DOHH2 (cell line): ENCODE results near the gene KRTDAP.

ENCODE experiments used
- H3F3A ChIP-seq: fragments of 200-600 bp; sonication (generic), shearing (Covaris generic); 2 replicates; pipeline ENCODE4 v1.6.0; 2016; ENCODE audit warnings: antibody characterized with exemption, mild to moderate bottlenecking; ENCODE audit not compliant: control insufficient read depth, insufficient read depth
- H3K27ac ChIP-seq: fragments of 200-600 bp; sonication (generic); 2 replicates; pipeline ENCODE4 v1.5.1; 2014; ENCODE audit warnings: low read depth, mild to moderate bottlenecking, low read length, moderate library complexity
- H3K27me3 ChIP-seq: fragments of 200-600 bp; sonication (generic); 2 replicates; pipeline ENCODE4 v1.6.1; 2014; ENCODE audit warnings: mild to moderate bottlenecking, low read length, mixed read lengths; ENCODE audit not compliant: control insufficient read depth
- H3K36me3 ChIP-seq: fragments of 200-600 bp; sonication (generic); 2 replicates; pipeline ENCODE4 v1.6.1; 2014; ENCODE audit warnings: mild to moderate bottlenecking, low read length, moderate library complexity, mixed read lengths; ENCODE audit not compliant: control insufficient read depth
- H3K4me1 ChIP-seq: fragments of 200-600 bp; sonication (generic); 2 replicates; pipeline ENCODE4 v1.6.1; 2014; ENCODE audit warnings: mild to moderate bottlenecking, low read length, mixed read lengths; ENCODE audit not compliant: control insufficient read depth
- H3K4me2 ChIP-seq: fragments of 200-600 bp; sonication (generic); 2 replicates; pipeline ENCODE4 v1.6.0; 2014; ENCODE audit warnings: mild to moderate bottlenecking, low read length, moderate library complexity
- H3K4me3 ChIP-seq: fragments of 200-600 bp; sonication (generic); 2 replicates; pipeline ENCODE4 v1.5.1; 2014; ENCODE audit warnings: mild to moderate bottlenecking, low read length, mixed read lengths
- H3K79me2 ChIP-seq: fragments of 200-600 bp; sonication (generic); 2 replicates; pipeline ENCODE4 v1.6.1; 2014; ENCODE audit warnings: mild to moderate bottlenecking, low read length, mixed read lengths; ENCODE audit not compliant: control insufficient read depth
- H3K9me2 ChIP-seq: fragments of 200-600 bp; sonication (generic); replicated peaks from 2 replicates; pipeline ENCODE4 v1.6.1; 2014; ENCODE audit warnings: mild to moderate bottlenecking, low read length, mixed read lengths; ENCODE audit not compliant: control insufficient read depth
- H3K9me3 ChIP-seq: fragments of 200-600 bp; sonication (generic); 2 replicates; pipeline ENCODE4 v1.6.1; 2014; ENCODE audit warnings: antibody characterized with exemption, low read length, mixed read lengths; ENCODE audit not compliant: control insufficient read depth, insufficient read depth
- H4K20me1 ChIP-seq: fragments of 200-600 bp; sonication (generic); 2 replicates; pipeline ENCODE4 v1.6.0; 2014; ENCODE audit warnings: low read depth, mild to moderate bottlenecking, antibody characterized with exemption, low read length, moderate library complexity; ENCODE audit not compliant: control insufficient read depth, insufficient read depth
- CTCF ChIP-seq: fragments of 200-600 bp; sonication (generic); IDR thresholded peaks from one replicate; pipeline ENCODE4 v1.5.1; 2014; ENCODE audit warnings: antibody characterized with exemption, mild to moderate bottlenecking, low read depth, low read length; ENCODE audit not compliant: poor library complexity, severe bottlenecking
- EZH2phosphoT487 ChIP-seq: fragments of 200-600 bp; sonication (generic); IDR thresholded peaks from 2 replicates; pipeline ENCODE4 v1.6.1; 2017; ENCODE audit warnings: borderline replicate concordance, mild to moderate bottlenecking, antibody characterized with exemption, low read length, moderate library complexity, mixed read lengths

KRTDAP gene

GRCh38 chr19:35449359-35450043 lies 40.8 kb downstream of the KRTDAP start:
- no peaks in the 10 kb centered on the region for H3K9me3 ChIP-seq
- no peak overlapping the region for H3K4me2 ChIP-seq
- no peaks in the 10 kb centered on the region for H3K9me2 ChIP-seq
- H3K27me3 ChIP-seq = peaks cover 73% of the 10 kb centered on the region
- no peaks in the 10 kb centered on the region for H3F3A ChIP-seq
- H3K27ac ChIP-seq = no peak overlapping the region
- 0 out of 2 replicates have a peak, but pooled peaks cover 2% of the 10 kb centered on the region for H4K20me1 ChIP-seq
- H3K36me3 ChIP-seq = no peaks in the 10 kb centered on the region
- no peak for TF ChIP-seq CTCF
- no peak for TF ChIP-seq EZH2phosphoT487
- peaks cover 9% of the 10 kb centered on the region; the same call in 1 of the 2 replicates for H3K4me1 ChIP-seq
- H3K4me3 ChIP-seq = no peak overlapping the region
- no peaks in the 10 kb centered on the region for H3K79me2 ChIP-seq

- Histone ChIP-seq H3F3A (no peaks in the 10 kb centered on the region), H3K27me3 (peaks cover 68% of the 10 kb centered on the region), H3K4me1 (peaks cover 9% of the 10 kb centered on the region), H3K4me2 (no peak within 1 kb of the TSS), H4K20me1 (0 out of 2 replicates have a peak, but pooled peaks cover 2% of the 10 kb centered on the region), H3K4me3 (no peak within 1 kb of the TSS), H3K36me3 (no peaks in the 10 kb centered on the region), H3K27ac (no peak within 1 kb of the TSS), H3K9me2 (no peaks in the 10 kb centered on the region), H3K79me2 (no peaks in the 10 kb centered on the region), H3K9me3 (no peaks in the 10 kb centered on the region)
- no peak for TF ChIP-seq CTCF
- no peak for TF ChIP-seq EZH2phosphoT487
These were observed 42.4 kb downstream of the KRTDAP start, which contains the start of gene FFAR2 for GRCh38 chr19:35447606-35448469. TSS of gene FFAR2 (plus strand) at chr19:35448257. CDS start at chr19:35449715, 1,458 bp downstream.

GRCh38 chr19:35445826-35446593 lies 44.3 kb downstream of the KRTDAP start:
- Histone ChIP-seq H3K36me3 (no peaks in the 10 kb centered on the region), H4K20me1 (0 out of 2 replicates have a peak, but pooled peaks cover 2% of the 10 kb centered on the region), H3K27me3 (peaks cover 60% of the 10 kb centered on the region), H3K4me2 (no peak overlapping the region), H3K9me3 (no peaks in the 10 kb centered on the region), H3K9me2 (no peaks in the 10 kb centered on the region), H3K4me1 (peaks cover 18% of the 10 kb centered on the region), H3K79me2 (no peaks in the 10 kb centered on the region), H3K4me3 (no peak overlapping the region), H3F3A (no peaks in the 10 kb centered on the region), H3K27ac (no peak overlapping the region)
- TF ChIP-seq EZH2phosphoT487 = no peak
- no peak for TF ChIP-seq CTCF
